Erythroblast (primary cell): ENCODE results near the gene REEP5.

Source experiments
- GATA1 ChIP-seq: IDR thresholded peaks from 2 replicates; pipeline ENCODE4 v1.6.1; 2011; ENCODE audit warnings: low read depth, mild to moderate bottlenecking, control low read depth, low read length, moderate library complexity
- POLR2A ChIP-seq: IDR thresholded peaks from 2 replicates; pipeline ENCODE4 v1.6.1; 2011; ENCODE audit warnings: mild to moderate bottlenecking, low read length

DNA sequence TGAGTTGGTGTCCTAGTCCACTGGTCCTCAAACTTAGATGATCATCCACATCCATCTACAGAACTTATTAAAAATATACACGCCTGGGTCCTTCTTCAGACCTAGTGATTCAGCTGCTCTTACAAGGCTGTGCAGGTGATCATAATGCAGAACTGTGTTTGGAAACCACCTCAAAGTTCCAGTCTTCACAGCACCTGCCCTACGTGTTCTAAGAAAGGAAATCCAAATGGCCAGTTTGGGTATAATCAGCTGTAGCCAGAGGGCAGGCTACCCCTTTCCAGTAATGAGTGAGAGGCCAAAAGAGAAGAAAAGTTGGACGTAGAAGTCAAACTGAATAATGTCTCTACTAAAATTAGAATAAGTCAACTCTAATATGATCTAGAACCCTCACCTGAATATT is 15.4 kb downstream of the REEP5 start:
- no peak for TF ChIP-seq POLR2A
- TF ChIP-seq GATA1: no peak
